Right hindlimb (tissue), 1 donor: ENCODE measurements around the gene TTLL1.
"Not testable (repeated sequence)": the region's sequence is repeated elsewhere in the genome, so short reads cannot be mapped to it uniquely, and the experiment has no call there.

Source experiments
- DNase-seq: peaks from one replicate; pipeline ENCODE4 v3.0.0-alpha.2; 2018

TTLL1 gene

GRCh38 chr22:43060183-43060582, 29.0 kb downstream of the TTLL1 start:
- DNase-seq = no peak

GRCh38 chr22:43057641-43058040, 31.6 kb downstream of the TTLL1 start:
- no peak for DNase-seq

GRCh38 chr22:43053176-43053575, 36.0 kb downstream of the TTLL1 start:
- no peak for DNase-seq

GRCh38 chr22:43050995-43051394, 38.2 kb downstream of the TTLL1 start:
- no peak for DNase-seq

- DNase-seq = no peak
These were observed 41.6 kb downstream of the TTLL1 start for GRCh38 chr22:43047605-43048004.

- DNase-seq = no peak
These were observed 44.9 kb downstream of the TTLL1 start for GRCh38 chr22:43044290-43044712.

GRCh38 chr22:43042101-43042780, 47.0 kb downstream of the TTLL1 start:
- no peak for DNase-seq

- no peak for DNase-seq
These were observed 49.4 kb downstream of the TTLL1 start for GRCh38 chr22:43039800-43040199.

GRCh38 chr22:43038325-43038724, 50.9 kb downstream of the TTLL1 start:
- DNase-seq = no peak

GRCh38 chr22:43036282-43036829, 52.8 kb downstream of the TTLL1 start:
- peak; percentile 72 for DNase-seq

- DNase-seq = no peak
These were observed 53.9 kb downstream of the TTLL1 start for GRCh38 chr22:43035250-43035649.

GRCh38 chr22:43031617-43032016, 57.6 kb downstream of the TTLL1 start:
- no peak for DNase-seq

GRCh38 chr22:43018615-43019014, 70.6 kb downstream of the TTLL1 start:
- no peak for DNase-seq

- no peak for DNase-seq
These were observed 71.4 kb downstream of the TTLL1 start for GRCh38 chr22:43017525-43018460.

- not testable (repeated sequence) for DNase-seq
These were observed 73.0 kb downstream of the TTLL1 start for GRCh38 chr22:43016150-43016549.

- DNase-seq = no peak
These were observed 73.5 kb downstream of the TTLL1 start for GRCh38 chr22:43015677-43016042.

- DNase-seq = peak; percentile 100
These were observed 74.1 kb downstream of the TTLL1 start, which contains the start of gene PACSIN2 for GRCh38 chr22:43014869-43015676. TSS of gene PACSIN2 (minus strand) at chr22:43015149. CDS start at chr22:42912080, 103,069 bp downstream.

- peak; percentile 71 for DNase-seq
These were observed 74.8 kb downstream of the TTLL1 start for GRCh38 chr22:43014316-43014868.

- no peak for DNase-seq
These were observed 75.6 kb downstream of the TTLL1 start for GRCh38 chr22:43013355-43014315.

- DNase-seq = no peak
These were observed 76.8 kb downstream of the TTLL1 start for GRCh38 chr22:43012390-43012789.

GRCh38 chr22:43011079-43011478, 78.1 kb downstream of the TTLL1 start:
- DNase-seq = no peak
